GM18508 (cell line): ENCODE data around the gene TMC5.
"Not testable (repeated sequence)": the region's sequence is repeated elsewhere in the genome, so short reads cannot be mapped to it uniquely, and the experiment has no call there.

ENCODE experiments used
- ATAC-seq: cut with Tn5 transposase; IDR thresholded peaks from one replicate; pipeline ENCODE4 v1.9.1; 2021; ENCODE audit warnings: moderate number of reproducible peaks; ENCODE audit not compliant: insufficient read depth, unreplicated experiment

TMC5 gene

GRCh38 chr16:19400711-19401110, 17.0 kb upstream of the TMC5 start:
- ATAC-seq, result no peak

GRCh38 chr16:19406891-19407491, 10.7 kb upstream of the TMC5 start:
- no peak for ATAC-seq

- ATAC-seq, result no peak
Observed at GRCh38 chr16:19410435-19411171, 7.1 kb upstream of the TMC5 start.

GRCh38 chr16:19411298-19411697, 6.4 kb upstream of the TMC5 start:
- ATAC-seq, result no peak

GRCh38 chr16:19412055-19412454, 5.6 kb upstream of the TMC5 start:
- ATAC-seq, result not testable (repeated sequence)

- ATAC-seq, result no peak
Observed at GRCh38 chr16:19415461-19415860, 2.2 kb upstream of the TMC5 start.

- no peak for ATAC-seq
Observed at GRCh38 chr16:19415918-19416317, 1.8 kb upstream of the TMC5 start.

- no peak for ATAC-seq
Observed at GRCh38 chr16:19418200-19418599, 517 bp downstream of the TMC5 start.

- ATAC-seq, result no peak
Observed at GRCh38 chr16:19419698-19420075, 2.0 kb downstream of the TMC5 start.

GRCh38 chr16:19424478-19424877, 6.8 kb downstream of the TMC5 start:
- ATAC-seq, result no peak

GRCh38 chr16:19430345-19430744, 12.7 kb downstream of the TMC5 start:
- ATAC-seq, result no peak

- no peak for ATAC-seq
Observed at GRCh38 chr16:19431636-19432340, 14.1 kb downstream of the TMC5 start.

GRCh38 chr16:19432429-19432828, 14.7 kb downstream of the TMC5 start:
- ATAC-seq, result no peak

- no peak for ATAC-seq
Observed at GRCh38 chr16:19434584-19434983, 16.9 kb downstream of the TMC5 start.

GRCh38 chr16:19436540-19436939, 18.9 kb downstream of the TMC5 start:
- ATAC-seq, result no peak

- no peak for ATAC-seq
Observed at GRCh38 chr16:19437280-19437679, 19.6 kb downstream of the TMC5 start.

GRCh38 chr16:19438739-19439138, 21.1 kb downstream of the TMC5 start:
- ATAC-seq, result no peak

GRCh38 chr16:19439483-19439882, 21.8 kb downstream of the TMC5 start:
- no peak for ATAC-seq

- no peak for ATAC-seq
Observed at GRCh38 chr16:19443659-19444058, 26.0 kb downstream of the TMC5 start.

- no peak for ATAC-seq
Observed at GRCh38 chr16:19446300-19446846, 28.7 kb downstream of the TMC5 start.

GRCh38 chr16:19446886-19447285, 29.2 kb downstream of the TMC5 start:
- ATAC-seq, result no peak
